ENCODE measurements around the gene IFNA7. TPM values are rescaled to one million over a fixed set of nuclear protein-coding genes. Genes with fewer than 3 reads are reported as not detected.
"Not testable (repeated sequence)": the region's sequence is repeated elsewhere in the genome, so short reads cannot be mapped to it uniquely, and the experiment has no call there.

The IFNA7 gene
- total RNA-seq, 4 donors from 2014 or later = not detected

- TF ChIP-seq CTCF (IDR thresholded peaks at IDR 0.05) (no peak), POLR2A (IDR thresholded peaks at IDR 0.05) (no peak)
- no peaks in the 10 kb centered on the region for H3K9me3 ChIP-seq
- no peak overlapping the region for H3K27ac ChIP-seq
- H3K36me3 ChIP-seq = no peaks in the 10 kb centered on the region
- H3K27me3 ChIP-seq = no peaks in the 10 kb centered on the region
- no peak for DNase-seq
- H3K4me3 ChIP-seq = no peak overlapping the region
- intact Hi-C loops (cut with DNase I; ENCODE audit: low total_unique reads) = no loop called here
- no peaks in the 10 kb centered on the region for H3K4me1 ChIP-seq
These were observed 27.3 kb downstream of the IFNA7 start for GRCh38 chr9:21174671-21175070.

GRCh38 chr9:21172156-21172555, 29.8 kb downstream of the IFNA7 start:
- Histone ChIP-seq H3K9me3 (no peaks in the 10 kb centered on the region), H3K27ac (no peak overlapping the region), H3K4me1 (no peaks in the 10 kb centered on the region), H3K36me3 (no peaks in the 10 kb centered on the region), H3K27me3 (no peaks in the 10 kb centered on the region), H3K4me3 (no peak overlapping the region)
- TF ChIP-seq POLR2A (IDR thresholded peaks at IDR 0.05) (no peak), CTCF (IDR thresholded peaks at IDR 0.05) (no peak)
- DNase-seq = no peak
- intact Hi-C loops (cut with DNase I; ENCODE audit: low total_unique reads) = no loop called here

GRCh38 chr9:21171351-21171750, 30.7 kb downstream of the IFNA7 start:
- Histone ChIP-seq H3K36me3 (no peaks in the 10 kb centered on the region), H3K4me3 (no peak overlapping the region), H3K27ac (no peak overlapping the region), H3K4me1 (no peaks in the 10 kb centered on the region), H3K27me3 (no peaks in the 10 kb centered on the region), H3K9me3 (no peaks in the 10 kb centered on the region)
- no peak for DNase-seq
- no peak for TF ChIP-seq POLR2A (IDR thresholded peaks at IDR 0.05)
- TF ChIP-seq CTCF (IDR thresholded peaks at IDR 0.05) = no peak
- intact Hi-C loops (cut with DNase I; ENCODE audit: low total_unique reads) = no loop called here

GRCh38 chr9:21166560-21166959, 35.4 kb downstream of the IFNA7 start, which contains the start of gene IFNA21:
IFNA21 (minus strand) TSS chr9:21166660; CDS start chr9:21166612, 48 bp downstream.
- H3K27me3 ChIP-seq; H3K36me3 ChIP-seq; H3K9me3 ChIP-seq; H3K4me3 ChIP-seq; DNase-seq; intact Hi-C loops (cut with DNase I; ENCODE audit: low total_unique reads); H3K4me1 ChIP-seq; H3K27ac ChIP-seq: not testable (repeated sequence)

GRCh38 chr9:21165516-21165915, 36.5 kb downstream of the IFNA7 start:
- TF ChIP-seq CTCF (IDR thresholded peaks at IDR 0.05) (no peak), POLR2A (IDR thresholded peaks at IDR 0.05) (no peak)
- Histone ChIP-seq H3K36me3 (no peaks in the 10 kb centered on the region), H3K27ac (no peak overlapping the region), H3K4me3 (no peak overlapping the region), H3K9me3 (no peaks in the 10 kb centered on the region), H3K4me1 (no peaks in the 10 kb centered on the region), H3K27me3 (no peaks in the 10 kb centered on the region)
- no peak for DNase-seq
- intact Hi-C loops (cut with DNase I; ENCODE audit: low total_unique reads) = no loop called here

- H3K27ac ChIP-seq = no peak overlapping the region
- no peak for DNase-seq
- intact Hi-C loops (cut with DNase I; ENCODE audit: low total_unique reads) = no loop called here
- no peaks in the 10 kb centered on the region for H3K9me3 ChIP-seq
- no peaks in the 10 kb centered on the region for H3K4me1 ChIP-seq
- no peak overlapping the region for H3K4me3 ChIP-seq
- TF ChIP-seq POLR2A (IDR thresholded peaks at IDR 0.05) (no peak), CTCF (IDR thresholded peaks at IDR 0.05) (no peak)
- H3K36me3 ChIP-seq = no peaks in the 10 kb centered on the region
- H3K27me3 ChIP-seq = no peaks in the 10 kb centered on the region
These were observed 41.8 kb downstream of the IFNA7 start for GRCh38 chr9:21160178-21160577.
